Adipocyte (in vitro differentiated cells): Measurements from ENCODE around the gene FBL.

Experiments used
- DNase-seq: peaks from one replicate; pipeline ENCODE4 v3.0.0-alpha.2; 2015; ENCODE audit warnings: low read depth
- H3K27me3 ChIP-seq: replicated peaks from 2 replicates; pipeline ENCODE4 v1.7.0; 2013; ENCODE audit warnings: mild to moderate bottlenecking, low read length, moderate library complexity; ENCODE audit not compliant: control insufficient read depth, insufficient read depth
- H3K36me3 ChIP-seq: 2 replicates; pipeline ENCODE4 v1.7.0; 2013; ENCODE audit warnings: low read length, mild to moderate bottlenecking, moderate library complexity; ENCODE audit not compliant: control insufficient read depth, insufficient read depth, severe bottlenecking
- H3K4me1 ChIP-seq: 2 replicates; pipeline ENCODE4 v1.7.0; 2013; ENCODE audit warnings: mild to moderate bottlenecking, low read length, moderate library complexity; ENCODE audit not compliant: control insufficient read depth, insufficient read depth
- H3K4me3 ChIP-seq: 2 replicates; pipeline ENCODE4 v1.7.0; 2013; ENCODE audit warnings: mild to moderate bottlenecking, low read length, moderate library complexity
- H3K9ac ChIP-seq: 2 replicates; pipeline ENCODE4 v1.7.0; 2013; ENCODE audit warnings: mild to moderate bottlenecking, low read length, moderate library complexity
- H3K9me3 ChIP-seq: 2 replicates; pipeline ENCODE4 v1.7.0; 2013; ENCODE audit warnings: mild to moderate bottlenecking, low read length, moderate library complexity; ENCODE audit not compliant: control insufficient read depth

FBL gene

GRCh38 chr19:39829702-39830275 lies 16.4 kb downstream of the FBL start:
- no peak overlapping the region for H3K4me3 ChIP-seq
- no peak overlapping the region for H3K9ac ChIP-seq
- H3K27me3 ChIP-seq: no peaks in the 10 kb centered on the region
- H3K9me3 ChIP-seq: no peaks in the 10 kb centered on the region
- peaks cover 19% of the 10 kb centered on the region for H3K4me1 ChIP-seq
- DNase-seq: no peak
- peaks cover 50% of the 10 kb centered on the region for H3K36me3 ChIP-seq

- Histone ChIP-seq H3K4me3 (no peak overlapping the region), H3K27me3 (no peaks in the 10 kb centered on the region), H3K4me1 (peaks cover 22% of the 10 kb centered on the region), H3K9me3 (no peaks in the 10 kb centered on the region), H3K36me3 (peaks cover 44% of the 10 kb centered on the region), H3K9ac (no peak overlapping the region)
- DNase-seq: no peak
These were observed 17.5 kb downstream of the FBL start for GRCh38 chr19:39828654-39829032.

GRCh38 chr19:39828015-39828653 lies 18.0 kb downstream of the FBL start:
- Histone ChIP-seq H3K36me3 (peaks cover 44% of the 10 kb centered on the region), H3K4me3 (no peak overlapping the region), H3K27me3 (no peaks in the 10 kb centered on the region), H3K9ac (no peak overlapping the region), H3K9me3 (no peaks in the 10 kb centered on the region), H3K4me1 (peaks cover 25% of the 10 kb centered on the region)
- DNase-seq: no peak

- H3K4me1 ChIP-seq: peaks cover 17% of the 10 kb centered on the region
- no peaks in the 10 kb centered on the region for H3K9me3 ChIP-seq
- H3K36me3 ChIP-seq: peaks cover 44% of the 10 kb centered on the region
- DNase-seq: no peak
- H3K4me3 ChIP-seq: no peak overlapping the region
- H3K27me3 ChIP-seq: no peaks in the 10 kb centered on the region
- H3K9ac ChIP-seq: no peak overlapping the region
These were observed 19.0 kb downstream of the FBL start for GRCh38 chr19:39827216-39827615.

- H3K4me3 ChIP-seq: no peak overlapping the region
- no peak overlapping the region for H3K9ac ChIP-seq
- no peaks in the 10 kb centered on the region for H3K27me3 ChIP-seq
- H3K9me3 ChIP-seq: no peaks in the 10 kb centered on the region
- H3K36me3 ChIP-seq: peaks cover 44% of the 10 kb centered on the region
- H3K4me1 ChIP-seq: peaks cover 11% of the 10 kb centered on the region
- DNase-seq: no peak
These were observed 19.8 kb downstream of the FBL start for GRCh38 chr19:39826311-39826945.

GRCh38 chr19:39825531-39826076 lies 20.6 kb downstream of the FBL start:
- H3K9me3 ChIP-seq: no peaks in the 10 kb centered on the region
- H3K36me3 ChIP-seq: peaks cover 39% of the 10 kb centered on the region
- H3K4me1 ChIP-seq: peaks cover 11% of the 10 kb centered on the region
- H3K27me3 ChIP-seq: no peaks in the 10 kb centered on the region
- H3K4me3 ChIP-seq: no peak overlapping the region
- DNase-seq: no peak
- no peak overlapping the region for H3K9ac ChIP-seq

GRCh38 chr19:39825093-39825463 lies 21.1 kb downstream of the FBL start:
- Histone ChIP-seq H3K9ac (peak overlapping the region; percentile 94), H3K9me3 (no peaks in the 10 kb centered on the region), H3K36me3 (peaks cover 34% of the 10 kb centered on the region), H3K27me3 (no peaks in the 10 kb centered on the region), H3K4me3 (no peak overlapping the region), H3K4me1 (peaks cover 11% of the 10 kb centered on the region)
- no peak for DNase-seq

GRCh38 chr19:39824143-39825092 lies 21.8 kb downstream of the FBL start:
- Histone ChIP-seq H3K9me3 (no peaks in the 10 kb centered on the region), H3K4me1 (peaks cover 11% of the 10 kb centered on the region), H3K9ac (peak overlapping the region; percentile 94), H3K36me3 (peaks cover 28% of the 10 kb centered on the region), H3K27me3 (no peaks in the 10 kb centered on the region), H3K4me3 (peak overlapping the region; percentile 96)
- peak; percentile 95 for DNase-seq

GRCh38 chr19:39823686-39824085 lies 22.5 kb downstream of the FBL start:
- Histone ChIP-seq H3K4me3 (peak overlapping the region; percentile 96), H3K9ac (peak overlapping the region; percentile 94), H3K9me3 (no peaks in the 10 kb centered on the region), H3K4me1 (peaks cover 11% of the 10 kb centered on the region), H3K36me3 (peaks cover 22% of the 10 kb centered on the region), H3K27me3 (no peaks in the 10 kb centered on the region)
- DNase-seq: peak; percentile 15

- peaks cover 11% of the 10 kb centered on the region for H3K4me1 ChIP-seq
- no peak overlapping the region for H3K4me3 ChIP-seq
- H3K9ac ChIP-seq: no peak overlapping the region
- DNase-seq: no peak
- no peaks in the 10 kb centered on the region for H3K9me3 ChIP-seq
- H3K27me3 ChIP-seq: no peaks in the 10 kb centered on the region
- peaks cover 9% of the 10 kb centered on the region for H3K36me3 ChIP-seq
These were observed 25.5 kb downstream of the FBL start for GRCh38 chr19:39820696-39821095.

- H3K36me3 ChIP-seq: peaks cover 7% of the 10 kb centered on the region
- H3K9me3 ChIP-seq: no peaks in the 10 kb centered on the region
- H3K9ac ChIP-seq: no peak overlapping the region
- H3K4me3 ChIP-seq: no peak overlapping the region
- H3K4me1 ChIP-seq: peaks cover 12% of the 10 kb centered on the region
- DNase-seq: no peak
- no peaks in the 10 kb centered on the region for H3K27me3 ChIP-seq
These were observed 26.4 kb downstream of the FBL start for GRCh38 chr19:39819786-39820185.
